Measurements from ENCODE around the gene CCDC33.

The CCDC33 gene

DNA sequence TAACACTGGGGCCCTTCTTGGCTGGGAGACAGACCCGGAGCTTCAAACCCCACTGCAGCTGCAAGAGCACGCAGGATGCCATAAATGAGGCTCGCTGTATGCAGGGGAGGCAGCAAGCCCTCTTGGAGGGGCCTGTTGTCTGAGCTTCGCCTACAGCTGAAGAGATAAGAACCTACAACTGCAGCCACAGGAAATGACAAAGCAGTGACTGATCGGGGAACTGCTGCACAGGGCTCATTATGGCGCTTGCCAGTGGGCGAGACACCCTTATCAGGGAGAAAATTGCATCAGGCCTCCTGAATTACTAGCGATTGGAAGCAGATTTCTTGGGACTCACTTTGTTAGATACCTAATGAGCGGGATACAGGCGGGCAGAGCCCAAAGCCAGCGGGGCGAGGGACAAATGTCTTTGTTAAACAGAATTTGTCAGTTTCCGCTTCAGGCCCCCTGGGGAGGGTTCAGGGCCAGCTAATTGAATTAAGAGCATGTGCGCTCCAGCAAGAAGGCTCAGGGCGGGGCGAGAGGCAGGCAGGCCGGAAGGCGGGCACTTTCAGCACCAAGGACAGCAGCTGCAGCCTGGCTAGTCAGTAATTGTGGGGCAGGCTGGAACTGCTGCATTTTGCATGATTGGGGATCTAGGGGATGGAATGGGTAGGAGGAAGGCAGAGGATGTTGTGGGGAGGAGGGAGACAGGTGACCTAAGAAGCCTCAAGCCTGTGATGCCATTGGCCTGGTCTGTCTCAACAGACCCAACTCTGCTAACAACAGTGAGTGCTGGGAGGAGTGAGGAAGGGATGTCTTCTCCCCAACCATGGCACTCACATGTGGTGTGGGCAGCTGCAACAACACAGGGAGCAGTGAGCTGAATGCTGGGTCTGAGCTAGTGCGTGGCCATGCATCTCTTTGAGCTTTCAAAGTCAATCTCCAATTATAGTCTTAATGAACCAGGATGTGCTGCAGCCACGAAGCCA is 55.3 kb downstream of the CCDC33 start:
- peak; percentile 44 to 61 for DNase-seq

DNA sequence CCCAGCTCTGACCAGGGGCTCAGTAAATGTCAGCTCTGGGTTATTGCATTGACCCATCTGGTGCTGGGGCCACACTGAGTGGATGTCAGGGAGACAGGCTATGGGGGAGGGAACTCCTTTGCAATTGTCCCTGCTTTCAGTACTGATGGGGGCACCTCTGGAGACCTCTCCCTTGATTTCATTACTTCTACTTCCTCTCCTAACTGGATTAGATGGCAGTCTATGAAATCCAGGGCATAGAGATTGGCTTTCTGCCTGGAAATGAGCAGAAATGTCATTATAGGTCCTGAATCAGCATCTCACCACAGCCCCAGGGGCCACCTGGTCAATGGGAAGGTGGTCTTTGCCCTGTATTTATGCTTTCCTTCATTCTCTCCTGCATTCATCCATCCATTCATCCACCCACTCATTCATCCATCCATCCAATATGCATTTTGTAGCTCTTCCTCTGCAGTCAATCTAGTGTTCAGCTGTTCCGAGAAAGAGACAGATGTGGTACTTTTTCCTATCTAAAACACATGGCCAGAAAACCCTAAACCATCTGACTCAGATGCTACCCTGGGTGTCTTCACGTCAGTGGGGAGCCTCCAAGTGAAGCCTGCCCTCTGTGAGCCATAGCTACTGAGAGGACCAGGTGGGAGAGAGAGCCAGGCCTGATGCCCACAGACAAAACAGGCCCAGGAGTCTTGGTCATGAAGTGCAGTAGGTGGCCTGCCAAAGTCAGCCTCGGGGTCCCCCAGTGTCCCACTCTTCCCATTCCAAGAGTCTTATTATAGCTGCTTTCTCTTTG is 57.1 kb downstream of the CCDC33 start:
- no peak for DNase-seq

DNA sequence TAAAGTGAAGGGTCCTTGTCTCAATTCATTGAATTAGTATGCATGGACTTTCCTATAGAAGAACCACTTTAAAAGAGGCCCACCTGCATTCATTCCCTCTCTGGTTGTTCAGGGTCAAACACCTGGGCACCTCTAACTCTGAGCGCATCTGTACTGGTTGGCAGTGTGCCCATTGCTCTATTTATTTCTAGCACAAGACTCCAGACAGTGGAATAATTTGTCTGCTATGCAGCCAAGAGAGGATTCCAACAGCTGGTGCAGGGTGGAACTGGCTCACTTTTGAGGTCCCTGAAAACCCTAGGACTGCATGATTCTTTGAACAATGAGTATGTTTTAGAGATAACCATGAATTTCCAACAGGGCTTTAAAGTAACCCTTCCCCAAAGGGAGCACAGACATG is 57.9 kb downstream of the CCDC33 start:
- DNase-seq = peak; percentile 17 to 30

DNA sequence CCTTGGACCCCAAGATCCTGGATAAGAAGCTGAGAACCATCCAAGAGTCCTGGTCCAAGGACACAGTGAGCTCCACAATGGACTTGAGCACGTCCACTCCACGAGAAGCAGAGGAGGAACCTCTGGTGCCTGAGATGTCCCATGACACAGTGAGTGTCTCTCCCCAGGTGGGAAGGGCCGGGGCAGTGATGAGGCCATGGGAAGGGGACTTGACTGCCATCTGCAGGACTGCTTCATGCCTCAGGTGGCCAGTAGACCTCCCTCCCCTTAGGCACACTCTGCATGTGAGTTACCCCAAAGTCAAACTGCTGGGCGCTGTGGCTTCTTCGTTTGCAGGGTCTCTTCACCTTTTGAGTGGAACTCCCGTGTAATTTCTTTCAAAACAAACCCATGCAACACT is 59.7 kb downstream of the CCDC33 start:
- no peak for DNase-seq

DNA sequence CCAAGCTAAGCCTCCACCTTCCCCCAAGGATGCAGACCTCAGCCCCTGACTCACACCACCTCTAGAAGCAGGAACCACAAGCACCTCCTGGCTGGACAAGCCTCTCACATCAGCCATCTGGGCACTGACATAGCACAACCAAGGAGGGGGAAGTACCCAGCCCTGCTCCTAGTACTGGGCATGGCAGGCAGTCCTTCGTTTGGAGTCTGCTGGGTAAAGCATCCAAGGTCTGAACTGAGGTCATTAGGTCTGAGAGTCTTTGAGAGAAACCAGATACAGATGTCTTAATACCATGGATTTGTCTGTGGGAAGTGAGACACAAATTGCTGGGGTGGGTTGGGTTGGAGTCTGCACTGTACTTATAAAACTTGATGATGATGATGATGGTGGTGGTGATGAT is 61.8 kb downstream of the CCDC33 start:
- no peak for DNase-seq

DNA sequence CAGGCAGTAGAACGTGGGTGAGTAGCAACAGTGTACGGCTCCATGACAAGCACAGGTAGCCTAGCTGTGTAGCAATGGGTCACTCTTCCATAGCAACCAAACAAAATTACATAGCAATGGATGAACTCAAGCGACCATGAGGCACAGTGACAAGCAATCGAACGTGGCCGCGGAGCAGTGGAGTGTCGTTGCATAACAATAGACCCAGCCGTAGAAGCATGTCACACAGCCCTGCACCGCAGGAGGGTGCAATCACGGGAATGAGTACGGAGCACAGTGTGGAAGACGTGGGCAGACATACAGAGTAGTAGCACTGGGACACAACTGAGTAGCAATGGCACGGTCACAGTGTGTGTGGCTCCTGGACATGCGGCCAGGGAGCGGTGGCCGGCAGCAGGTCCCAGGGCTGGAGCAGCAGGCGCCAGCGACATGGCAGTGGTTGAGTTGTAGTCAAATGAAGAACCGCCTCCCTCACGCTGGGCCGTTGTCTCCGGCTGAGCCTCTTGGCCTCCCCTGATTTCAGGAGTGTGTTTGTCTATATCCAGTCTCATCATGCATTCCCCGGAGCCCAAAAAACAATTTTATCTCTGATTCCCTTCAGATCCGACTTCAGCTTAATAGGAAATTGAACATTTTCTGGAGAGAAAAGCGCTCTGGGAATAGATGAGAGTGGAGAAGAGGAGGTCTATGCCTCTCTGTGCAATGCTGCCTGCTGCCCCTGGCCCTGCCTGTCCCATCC is 64.1 kb downstream of the CCDC33 start:
- no peak for DNase-seq

DNA sequence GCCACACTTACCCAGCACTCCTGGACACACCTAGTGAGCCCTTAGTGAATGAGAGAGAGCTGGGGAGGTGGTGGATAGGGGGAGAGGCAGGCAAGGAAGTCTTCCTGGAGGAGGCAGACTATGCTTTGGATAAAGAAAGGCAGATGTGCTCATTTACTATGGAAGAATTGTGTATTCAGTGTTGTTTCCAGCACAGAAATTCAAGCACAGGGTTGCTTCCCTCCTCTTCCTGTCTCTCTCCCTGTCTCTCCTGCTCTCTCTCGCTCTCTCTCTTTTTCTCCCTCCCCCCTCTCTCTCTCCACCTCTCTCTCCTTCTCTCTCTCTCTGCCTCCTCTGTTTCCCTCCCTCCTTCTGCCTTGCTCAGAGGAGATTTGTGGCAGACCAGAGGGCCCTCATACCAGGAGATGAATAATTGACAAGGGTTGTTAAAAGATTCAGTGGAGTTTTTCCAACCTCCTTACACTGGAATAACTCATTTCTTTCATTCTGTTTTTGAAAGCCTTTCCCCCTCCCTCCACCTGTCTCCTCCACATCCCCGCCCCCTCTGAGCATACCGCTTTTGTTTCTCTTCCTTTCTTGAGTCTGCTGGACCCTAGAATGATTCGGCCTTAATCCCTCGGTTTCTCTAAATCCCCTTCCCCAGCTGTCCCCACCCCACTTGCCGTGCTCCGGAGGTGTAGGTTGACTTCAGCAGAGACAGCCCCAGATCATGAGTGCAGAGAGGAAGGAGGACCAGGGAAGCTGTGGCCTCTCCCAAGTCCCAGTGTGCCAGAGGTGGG is 65.6 kb downstream of the CCDC33 start:
- DNase-seq = no peak

DNA sequence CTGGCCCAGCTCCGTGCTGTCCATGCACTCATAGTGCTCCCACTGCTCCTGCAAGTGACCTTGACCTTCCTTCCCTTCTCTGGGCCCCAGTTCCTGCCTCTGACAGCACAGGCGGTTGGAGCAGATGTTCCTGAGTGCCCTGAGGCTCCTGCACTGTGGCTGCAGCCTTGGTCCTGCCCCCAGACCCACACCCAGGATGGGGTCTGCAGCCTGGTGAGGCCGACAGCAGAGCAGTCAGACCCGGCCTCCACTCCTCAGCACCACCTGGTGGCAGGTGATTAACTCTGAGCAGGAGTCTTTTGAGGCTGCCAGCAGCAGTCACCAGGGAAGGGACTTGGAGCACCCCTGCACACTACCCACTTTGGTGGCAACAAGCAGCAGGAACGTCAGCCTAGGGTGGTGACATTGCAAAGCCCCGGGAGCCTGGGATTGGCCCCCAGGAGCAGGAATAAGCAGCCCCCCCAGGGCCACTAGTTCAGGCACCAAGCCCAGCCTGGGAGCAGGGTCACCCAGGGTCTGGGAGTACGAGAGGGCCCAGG is 66.8 kb downstream of the CCDC33 start:
- DNase-seq = peak; percentile 21 to 49

DNA sequence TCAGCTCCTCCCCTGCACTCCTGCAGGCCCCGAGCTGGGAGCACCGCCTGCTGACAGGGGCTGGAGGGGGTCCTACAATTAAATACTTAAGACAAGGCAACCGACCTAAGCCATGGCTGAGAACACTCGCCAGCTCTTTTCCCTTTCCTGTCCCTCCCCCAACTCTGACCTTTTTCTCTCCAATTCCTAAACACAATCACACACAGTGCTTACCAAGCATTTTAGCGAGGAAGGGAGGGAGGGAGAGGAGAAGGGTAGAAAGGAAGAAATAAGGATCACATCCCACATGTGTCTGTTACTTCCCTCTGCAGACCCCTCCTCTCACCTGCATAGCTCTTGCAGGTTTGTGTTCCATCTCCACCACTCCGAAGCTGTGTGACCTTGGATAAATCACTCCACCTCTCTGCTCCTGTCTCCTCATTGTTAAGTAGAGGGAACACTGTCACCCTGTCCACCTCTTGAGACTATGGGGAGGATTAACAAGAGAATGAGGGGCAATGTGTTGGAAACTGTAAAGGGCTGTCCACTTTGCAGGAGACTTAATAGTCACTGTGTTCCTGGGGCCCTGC is 67.7 kb downstream of the CCDC33 start:
- no peak for DNase-seq

DNA sequence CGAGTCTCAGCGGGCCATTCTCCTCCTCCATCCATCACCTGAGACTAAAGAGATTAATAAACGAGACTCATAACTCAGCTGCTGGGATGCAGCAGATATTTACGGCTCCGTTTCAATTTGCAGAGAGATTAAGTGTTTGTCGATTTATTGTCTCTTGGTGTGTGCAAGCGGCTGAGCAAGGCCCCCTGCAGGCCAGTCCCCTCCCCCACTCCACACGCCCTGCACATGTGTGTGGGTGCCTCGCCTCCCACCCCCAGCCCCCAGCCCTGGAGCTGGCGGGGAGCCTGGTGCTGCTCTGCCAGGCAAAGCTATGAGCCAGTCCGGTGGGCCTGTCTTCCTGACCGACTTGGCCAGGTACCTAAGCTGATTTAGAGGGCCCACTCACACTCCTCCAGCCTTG is 68.3 kb downstream of the CCDC33 start:
- no peak for DNase-seq

DNA sequence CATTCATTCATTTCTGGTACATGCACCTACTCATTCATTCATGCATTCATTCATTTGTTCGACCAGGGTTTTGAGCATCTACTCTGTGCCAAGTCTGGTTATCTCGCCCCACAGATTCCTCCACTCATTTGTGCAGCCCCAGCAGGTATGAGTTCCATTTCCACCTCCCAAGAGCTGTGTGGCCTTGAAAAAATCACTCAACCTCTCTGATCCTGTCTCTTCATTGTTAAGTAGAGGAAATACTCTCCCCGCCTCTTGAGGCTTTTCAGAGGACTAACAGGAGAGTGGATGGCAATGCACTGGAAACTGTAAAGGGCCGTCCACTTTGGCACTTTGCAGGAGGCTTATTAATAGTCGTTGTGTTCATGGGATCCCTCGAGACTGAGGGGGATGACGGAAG is 69.6 kb downstream of the CCDC33 start:
- no peak for DNase-seq

DNA sequence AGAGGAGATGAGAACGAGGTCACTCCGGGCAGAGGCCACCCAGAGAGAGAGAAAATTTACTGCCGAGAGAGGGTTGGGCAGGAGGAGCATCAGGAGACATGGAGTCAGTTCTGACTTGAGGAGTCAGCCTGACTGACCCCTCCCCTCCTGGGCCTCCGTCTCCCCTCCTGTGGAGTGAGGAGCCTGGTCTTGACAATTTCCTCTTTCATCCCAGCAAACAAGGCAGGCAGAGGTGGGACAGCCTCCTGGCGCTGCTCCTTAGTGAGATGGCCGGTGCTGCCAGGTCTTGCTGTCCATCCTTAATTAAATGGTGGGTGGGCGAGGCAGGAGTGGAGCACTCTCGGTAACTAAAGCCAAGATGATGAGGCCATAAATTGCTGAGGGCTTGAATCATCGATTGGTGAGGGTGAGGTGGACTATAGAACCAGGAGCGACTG is 70.7 kb downstream of the CCDC33 start:
- no peak for DNase-seq

DNA sequence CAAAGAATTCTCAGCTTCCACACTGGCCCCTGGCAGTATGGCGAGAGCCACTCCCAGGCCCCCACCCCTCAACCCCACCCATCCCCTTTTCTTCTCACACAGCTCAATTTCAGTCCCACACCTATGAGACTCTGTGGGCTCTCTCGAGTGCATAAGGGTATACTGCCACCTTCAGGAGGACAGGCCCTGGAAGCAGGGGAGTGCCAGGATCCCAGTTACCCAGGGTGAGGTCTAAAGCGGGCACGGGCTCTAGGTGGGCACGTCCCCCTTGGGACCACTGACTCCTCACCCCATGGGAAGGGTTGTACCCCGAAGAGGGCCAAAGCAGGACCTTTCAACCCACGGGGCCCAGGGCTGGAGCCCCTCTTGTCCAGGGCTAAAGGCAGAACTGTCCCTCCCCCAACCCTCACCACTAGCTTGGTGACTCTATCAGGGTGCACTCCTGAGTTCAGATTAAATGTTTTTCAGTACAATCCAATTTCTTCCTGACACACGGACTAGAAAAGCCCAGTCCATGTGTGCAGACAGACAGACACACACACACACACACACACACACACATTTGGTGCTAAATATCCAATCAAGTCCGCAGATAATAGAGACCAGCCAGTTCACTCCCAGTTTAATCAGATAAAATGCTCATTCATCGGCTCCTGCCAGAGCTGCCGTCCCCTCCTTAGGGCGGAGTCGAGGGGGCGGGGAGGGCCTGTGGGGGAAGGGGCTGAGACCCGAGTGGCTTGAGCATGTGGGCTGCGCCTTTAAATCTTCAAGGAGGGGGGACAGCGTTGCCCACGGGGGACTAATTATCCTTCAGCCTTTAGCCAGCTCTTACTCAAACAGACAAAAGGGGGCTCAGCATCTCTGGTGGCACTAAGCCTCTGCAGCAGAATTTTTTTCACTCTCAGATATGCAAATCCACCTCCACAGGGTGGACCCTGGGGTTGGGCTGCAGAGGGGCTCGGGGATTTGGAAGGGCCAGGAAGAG is 72.0 kb downstream of the CCDC33 start:
- peak; percentile 68 to 74 for DNase-seq

DNA sequence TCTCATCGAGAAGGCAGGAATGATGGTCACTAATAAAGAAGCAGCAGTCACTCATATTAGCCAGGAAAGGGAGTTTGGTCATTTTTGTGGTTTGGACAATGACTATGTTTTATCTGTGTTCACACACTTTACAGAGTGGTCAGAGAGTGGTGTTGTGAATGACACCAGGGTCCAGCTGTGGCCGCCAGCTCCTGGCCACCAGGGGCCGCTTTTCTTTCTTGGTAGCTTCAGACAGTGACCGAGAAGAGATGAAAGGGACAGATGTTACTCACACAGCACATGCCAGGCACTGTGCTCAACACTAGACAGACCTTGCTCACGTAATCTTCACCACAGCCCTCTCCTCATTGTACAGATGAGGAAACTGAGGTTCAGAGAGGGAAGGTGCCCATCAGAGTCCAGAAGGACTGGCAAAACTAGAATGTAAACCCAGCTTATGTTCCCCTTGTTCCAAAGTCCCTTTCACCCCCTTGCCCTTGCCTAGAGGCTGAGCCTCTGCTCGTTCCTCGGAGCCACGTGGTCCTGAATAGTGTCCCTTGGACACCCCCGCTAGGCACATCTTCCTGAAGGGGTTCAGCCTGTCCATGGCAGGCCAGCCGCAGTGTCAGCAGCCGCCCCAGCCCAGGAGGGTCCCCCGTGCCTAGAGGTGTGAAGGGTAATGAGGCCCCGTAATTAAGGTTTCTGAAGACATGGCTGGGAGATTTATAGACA is 75.8 kb downstream of the CCDC33 start:
- DNase-seq = peak; percentile 63 to 71

DNA sequence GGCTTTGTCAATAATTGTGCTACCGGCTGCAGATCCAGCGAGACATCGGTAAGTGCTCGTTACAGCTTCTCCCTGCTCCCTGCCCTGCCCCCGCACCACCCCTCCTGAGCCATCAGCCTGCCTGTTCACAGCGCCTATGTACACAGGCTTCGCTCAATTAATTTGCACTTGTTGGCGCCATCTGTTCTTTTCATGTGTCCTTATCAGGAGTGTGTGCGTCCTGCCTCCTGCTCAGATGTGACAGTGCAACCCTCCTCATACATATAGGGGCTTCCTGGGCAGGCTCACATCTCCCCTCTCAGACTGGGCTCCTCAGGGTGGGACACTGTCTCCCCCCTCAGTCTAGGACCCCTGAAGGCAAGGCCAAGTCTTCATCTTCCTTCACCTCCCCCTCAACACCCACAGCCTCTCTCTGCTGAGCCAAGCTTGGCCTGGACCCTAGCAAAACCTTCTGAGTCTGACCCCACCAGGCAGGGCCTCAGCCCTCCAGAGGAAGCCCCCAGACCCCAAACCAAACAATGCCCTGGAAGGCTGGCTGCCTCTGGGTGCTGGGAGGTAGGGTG is 76.4 kb downstream of the CCDC33 start:
- peak; percentile 84 to 89 for DNase-seq

DNA sequence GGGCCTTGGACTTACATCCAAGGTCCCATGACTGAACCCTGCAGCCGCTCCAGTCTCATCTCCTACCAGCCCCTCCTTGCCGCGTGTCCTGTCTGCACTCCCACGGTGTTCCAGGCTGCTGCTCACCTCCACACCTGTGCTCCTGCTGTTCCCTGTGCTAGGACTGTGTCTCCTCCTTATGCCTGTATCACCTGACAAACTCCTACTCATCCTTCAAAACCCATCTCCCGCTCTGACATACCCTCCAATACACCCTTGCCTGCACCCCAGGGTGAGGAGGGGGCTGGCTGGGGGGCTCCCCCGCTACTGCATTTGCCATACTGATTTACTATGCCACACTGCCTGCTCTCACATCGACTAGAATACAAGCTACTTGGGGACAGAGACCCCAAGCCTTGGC is 77.8 kb downstream of the CCDC33 start:
- no peak for DNase-seq

DNA sequence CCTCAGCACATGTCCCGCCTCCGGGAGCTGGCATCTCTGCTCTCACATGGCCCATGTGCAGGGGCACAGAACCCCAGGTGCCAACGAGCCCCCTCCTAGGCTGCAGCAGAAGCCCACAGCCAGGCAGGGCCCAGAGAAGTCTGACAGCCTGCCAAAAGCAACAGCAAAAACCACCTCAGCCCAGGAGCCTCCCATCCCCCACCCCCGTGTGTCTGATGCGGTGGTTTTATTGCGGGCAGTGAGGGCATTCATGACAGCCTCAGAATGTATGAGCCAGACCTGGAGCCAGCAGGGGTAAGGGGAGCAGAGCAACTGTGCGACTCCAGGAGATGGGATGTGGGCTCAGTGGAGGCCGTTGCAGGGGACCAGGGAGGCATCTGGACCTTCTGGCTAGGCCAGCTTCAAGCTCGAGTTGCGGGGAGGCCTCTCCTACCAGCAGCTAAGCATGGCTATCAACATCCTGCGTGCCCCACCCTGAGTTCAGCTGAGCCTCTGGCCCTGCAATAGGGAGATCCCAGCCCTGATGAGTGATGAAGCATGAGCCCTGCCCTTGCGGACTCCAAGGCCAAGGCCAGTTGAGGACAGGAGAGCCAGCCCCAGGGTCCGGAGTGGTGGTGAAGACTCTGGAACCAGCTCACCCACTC is 78.8 kb downstream of the CCDC33 start:
- peak; percentile 17 to 58 for DNase-seq

DNA sequence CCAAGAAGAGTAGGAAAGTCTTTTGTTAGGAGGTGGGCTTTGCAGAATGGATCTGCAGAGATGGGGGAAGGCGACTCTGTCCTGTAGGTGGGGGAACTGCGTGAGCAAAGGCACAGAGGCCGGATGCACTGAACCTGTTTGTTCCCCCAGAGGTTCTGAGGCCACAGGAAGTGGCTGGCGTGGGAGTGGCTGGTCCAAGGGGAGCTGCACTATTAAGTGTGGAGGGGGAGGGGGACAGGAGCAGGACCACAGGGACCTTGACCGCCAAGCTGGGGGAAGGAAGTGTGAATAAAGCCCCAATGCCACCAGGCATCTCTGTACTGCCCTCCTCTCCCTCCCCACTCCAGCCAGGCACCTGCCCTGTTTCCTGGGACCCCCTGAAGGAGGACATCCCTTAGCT is 79.5 kb downstream of the CCDC33 start:
- no peak for DNase-seq

DNA sequence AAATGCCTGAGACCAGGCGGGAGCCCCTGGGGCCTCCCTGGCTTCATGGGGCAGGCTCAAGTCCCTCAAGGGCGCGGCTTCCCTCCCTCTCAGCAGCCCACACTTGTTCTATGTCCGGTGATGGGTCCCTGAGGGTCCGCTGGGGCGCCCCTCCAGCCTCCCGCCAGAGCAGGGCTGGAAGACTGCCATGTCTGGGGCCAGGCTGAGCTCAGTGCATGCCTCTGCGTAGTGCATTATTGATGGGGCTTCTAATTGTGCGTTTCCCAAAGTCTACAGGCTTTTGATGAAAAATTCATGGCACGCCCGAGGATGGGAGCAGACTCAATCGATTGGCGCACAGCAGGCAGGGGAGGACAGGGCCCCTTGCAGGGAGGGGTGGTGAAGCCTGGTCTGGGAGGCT is 80.0 kb downstream of the CCDC33 start:
- no peak for DNase-seq
